ENCODE measurements around the gene DNAH12.

- TF ChIP-seq POLR2AphosphoS5 (IDR thresholded peaks at IDR 0.05) (no peak), CTCF (IDR thresholded peaks at IDR 0.05) (no peak), POLR2A (IDR thresholded peaks at IDR 0.05) (no peak), EP300 (IDR thresholded peaks at IDR 0.05) (no peak)
These were observed 1.6 kb upstream of the DNAH12 start for GRCh38 chr3:57545636-57546268.

All from gastroesophageal sphincter (tissue), 3 donors.